ENCODE measurements around the gene CAP1.
"Not testable (repeated sequence)": the region's sequence is repeated elsewhere in the genome, so short reads cannot be mapped to it uniquely, and the experiment has no call there.

Gene CAP1

DNA sequence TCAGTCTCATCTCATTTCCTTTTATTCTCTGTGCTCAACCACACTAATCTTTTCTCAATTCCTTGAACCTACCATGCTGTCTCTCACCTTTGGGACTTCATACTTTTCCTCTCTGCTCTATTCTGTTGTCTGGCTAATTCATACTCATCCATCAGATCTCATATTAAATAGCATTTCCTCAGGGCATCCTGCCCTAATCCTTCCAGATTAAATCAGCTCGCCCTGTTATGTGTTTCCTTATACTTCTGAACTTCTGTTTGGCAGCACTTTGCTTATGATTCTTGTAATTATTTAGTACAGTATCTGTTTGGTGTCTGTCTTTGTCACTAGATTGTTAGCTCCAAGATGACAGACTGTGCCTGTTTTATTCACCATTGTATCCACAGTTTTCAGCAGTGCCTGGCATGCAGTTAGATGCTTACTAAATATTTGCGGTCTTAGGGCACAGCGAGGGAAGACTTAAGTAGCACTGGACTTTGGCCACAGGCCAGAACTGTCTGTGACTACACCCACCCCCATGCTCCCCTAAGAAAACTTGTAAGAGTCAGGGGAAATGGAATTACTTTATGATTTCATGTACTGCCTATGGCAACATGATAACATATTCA is 9.9 kb upstream of the CAP1 start:
- no peak for DNase-seq (ENCODE audit: low read depth)

DNA sequence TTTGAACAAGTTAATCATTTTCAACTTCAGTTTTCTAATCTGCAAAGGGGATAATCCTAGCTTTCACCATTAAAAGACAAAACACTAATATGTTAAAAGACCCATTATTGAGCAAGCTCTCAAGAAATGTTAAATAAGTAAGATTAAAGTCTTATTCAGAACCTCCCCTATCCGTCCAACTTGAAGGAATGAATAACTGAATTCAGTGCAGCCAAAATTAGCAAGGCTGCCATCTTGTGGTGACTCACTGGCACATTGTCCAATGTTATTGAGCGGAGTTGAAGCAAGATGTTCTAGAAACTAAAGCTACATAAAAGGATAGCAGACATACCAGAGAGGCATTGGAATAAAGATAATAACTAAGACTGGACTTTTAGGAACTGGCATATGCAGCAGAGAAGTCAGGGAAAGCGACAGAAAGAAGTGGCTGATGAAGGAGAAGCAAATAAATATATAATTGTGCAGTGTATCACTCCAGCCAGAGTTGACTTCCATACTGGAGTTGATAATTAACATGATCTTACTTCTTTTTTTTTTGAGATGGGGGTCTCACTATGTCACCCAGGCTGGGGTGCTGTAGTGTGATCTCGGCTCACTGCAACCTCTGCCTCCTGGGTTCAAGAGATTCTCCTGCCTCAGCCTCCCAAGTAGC is 8.2 kb upstream of the CAP1 start:
- DNase-seq (ENCODE audit: low read depth): peak; percentile 11

DNA sequence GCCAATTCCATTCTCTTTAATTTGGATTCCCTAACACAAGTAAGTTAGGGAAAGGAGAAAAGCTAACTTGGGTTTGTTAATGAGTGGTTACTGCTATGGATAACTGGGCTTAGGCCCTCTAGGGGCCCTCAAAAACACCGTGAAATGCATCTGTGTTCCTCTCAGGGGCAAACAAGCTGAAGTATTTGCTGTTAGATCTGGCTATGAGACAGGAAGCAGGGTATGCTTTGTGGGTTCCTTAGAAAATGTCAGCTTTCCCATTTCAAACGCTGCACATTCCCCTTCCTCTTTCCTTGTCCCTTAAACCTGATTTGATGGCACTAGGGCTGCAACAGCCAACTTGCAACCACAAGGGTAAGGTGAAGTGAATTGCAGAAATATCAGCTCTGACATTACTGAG is 5.7 kb upstream of the CAP1 start:
- DNase-seq (ENCODE audit: low read depth): no peak

DNA sequence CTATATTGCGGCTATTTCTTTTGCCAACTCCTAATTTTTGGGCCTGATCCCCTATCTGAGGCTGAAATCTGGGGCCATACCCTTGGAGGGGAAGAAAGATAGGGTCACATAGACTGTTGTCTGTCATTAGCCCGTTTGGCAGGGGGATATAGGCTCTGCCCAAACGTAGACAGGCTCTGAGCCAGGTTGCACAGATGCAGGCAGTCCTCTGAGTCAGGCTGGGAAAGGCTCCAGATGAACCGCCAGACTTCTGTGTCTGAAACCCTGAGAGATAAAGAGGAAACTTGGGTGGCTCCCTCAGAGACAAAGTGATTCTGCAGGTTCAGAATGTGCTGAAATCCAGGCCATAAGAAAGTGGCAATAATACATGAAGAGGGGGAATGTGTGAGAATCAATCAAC is 4.0 kb upstream of the CAP1 start:
- DNase-seq (ENCODE audit: low read depth): no peak

GRCh38 chr1:40037254-40037653 is 3.3 kb upstream of the CAP1 start:
- DNase-seq (ENCODE audit: low read depth): not testable (repeated sequence)

DNA sequence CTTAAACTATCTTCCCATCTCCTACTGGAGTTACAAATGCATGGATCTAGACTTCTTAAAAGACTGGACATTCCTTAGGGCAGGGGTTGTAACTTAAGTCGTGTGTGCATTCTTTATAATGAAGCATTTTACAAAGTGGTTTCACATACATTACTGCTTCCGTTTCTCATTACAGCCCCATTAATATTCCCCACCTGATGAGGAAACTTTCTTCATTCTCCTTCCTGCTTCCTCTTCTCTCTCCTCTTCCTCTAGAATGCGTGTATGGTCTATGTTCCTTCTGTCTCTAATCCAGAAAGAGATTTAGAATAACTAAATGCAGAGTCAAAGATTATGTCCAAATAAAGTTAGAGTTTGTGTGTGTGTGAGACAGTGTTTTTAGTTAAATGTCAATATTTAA is 1.8 kb upstream of the CAP1 start:
- no peak for DNase-seq (ENCODE audit: low read depth)

GRCh38 chr1:40039245-40039756 is 1.2 kb upstream of the CAP1 start:
- no peak for DNase-seq (ENCODE audit: low read depth)

DNA sequence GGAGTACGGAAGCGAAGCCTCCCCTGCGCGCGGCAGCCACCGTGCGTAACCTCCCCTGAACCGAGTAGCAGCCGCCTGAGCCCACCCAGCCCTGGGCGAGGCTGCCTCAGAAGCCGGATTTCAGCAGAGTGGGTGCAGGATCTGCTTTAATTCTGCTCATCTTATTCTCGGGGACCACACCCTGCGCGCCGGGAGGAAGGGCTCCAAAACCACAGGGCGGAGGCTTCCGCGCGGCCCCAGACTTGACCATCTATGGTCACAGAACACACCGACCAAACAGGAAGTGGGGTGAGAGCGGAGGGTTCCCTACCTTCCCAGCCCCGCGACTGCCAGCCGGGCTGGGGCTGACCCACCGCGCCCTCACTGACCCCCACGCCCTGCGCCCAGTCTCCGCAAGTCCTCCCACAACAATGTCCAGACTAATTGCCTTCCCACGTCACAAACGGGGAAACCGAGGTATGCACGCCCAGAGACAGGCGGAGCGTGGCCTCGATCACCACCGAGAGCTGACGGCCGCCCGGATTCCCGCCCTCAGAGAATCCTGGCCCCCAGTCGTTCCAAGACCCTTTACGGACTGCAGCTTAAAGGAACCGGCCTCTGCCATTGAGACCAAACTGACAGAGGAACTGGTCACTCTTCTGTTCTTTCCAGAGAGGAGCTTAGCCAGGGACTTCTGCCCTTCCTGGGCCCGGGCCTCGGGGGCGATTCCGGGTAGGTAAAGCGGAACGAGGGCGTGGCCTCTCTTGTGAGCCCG is 595 bp upstream of the CAP1 start:
- peak; percentile 65 for DNase-seq (ENCODE audit: low read depth)

DNA sequence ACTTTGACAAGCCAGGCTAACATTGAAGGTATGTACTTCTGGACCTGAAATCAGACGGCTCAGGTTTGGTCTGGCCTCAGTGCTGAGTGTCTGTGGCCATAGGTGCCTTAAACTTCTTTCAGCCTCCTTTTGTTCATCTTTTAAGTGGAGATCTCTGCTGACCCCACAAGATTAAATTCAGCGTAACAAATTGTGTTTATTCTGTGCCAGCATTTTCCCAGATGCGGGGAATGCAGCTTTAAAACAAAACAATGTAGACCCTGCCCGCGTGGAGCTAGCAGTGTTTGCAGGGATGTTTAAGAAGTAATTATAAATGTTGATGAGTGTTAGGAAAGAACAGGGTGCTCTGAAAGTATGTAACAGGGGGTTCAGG is 923 bp downstream of the CAP1 start:
- DNase-seq (ENCODE audit: low read depth): no peak

GRCh38 chr1:40042341-40042740 is 1.8 kb downstream of the CAP1 start:
- no peak for DNase-seq (ENCODE audit: low read depth)

DNA sequence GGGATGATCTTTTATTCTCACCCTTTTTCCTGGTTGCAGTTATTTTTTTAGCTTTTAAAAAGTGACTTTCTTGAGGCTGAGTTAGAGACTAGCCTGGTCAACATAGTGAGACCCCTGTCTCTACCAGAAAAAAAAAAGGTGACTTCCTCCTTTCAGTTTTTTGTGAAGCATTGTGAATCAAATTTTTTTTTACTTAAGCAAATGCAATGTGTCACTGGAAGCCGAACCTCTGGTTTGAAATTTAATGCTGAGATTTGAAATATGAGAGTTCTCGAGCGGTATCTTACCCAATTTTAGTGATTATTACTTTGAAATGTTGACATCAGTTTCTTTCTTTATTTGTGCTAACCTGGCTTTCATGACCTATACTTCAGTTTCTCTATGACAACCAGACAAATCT is 3.6 kb downstream of the CAP1 start:
- no peak for DNase-seq (ENCODE audit: low read depth)

DNA sequence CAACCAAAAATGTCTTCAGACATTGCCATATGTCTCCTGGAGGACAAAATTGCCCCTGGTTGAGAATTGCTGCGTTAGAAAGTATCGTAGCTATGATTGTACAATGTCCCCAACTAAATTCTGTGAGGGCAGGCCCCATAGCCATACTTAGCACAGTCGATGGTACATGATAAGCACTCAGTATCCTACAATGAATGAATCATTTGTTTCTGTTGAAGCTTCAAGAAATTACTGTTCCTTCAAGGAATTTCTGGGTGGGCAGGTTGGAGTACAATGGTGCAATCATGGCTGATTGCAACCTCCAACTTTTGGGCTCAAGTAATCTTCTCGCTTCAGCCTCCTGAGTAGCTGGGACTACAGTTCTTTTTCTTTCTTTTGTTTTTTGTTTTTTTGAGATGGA is 4.7 kb downstream of the CAP1 start:
- no peak for DNase-seq (ENCODE audit: low read depth)

DNA sequence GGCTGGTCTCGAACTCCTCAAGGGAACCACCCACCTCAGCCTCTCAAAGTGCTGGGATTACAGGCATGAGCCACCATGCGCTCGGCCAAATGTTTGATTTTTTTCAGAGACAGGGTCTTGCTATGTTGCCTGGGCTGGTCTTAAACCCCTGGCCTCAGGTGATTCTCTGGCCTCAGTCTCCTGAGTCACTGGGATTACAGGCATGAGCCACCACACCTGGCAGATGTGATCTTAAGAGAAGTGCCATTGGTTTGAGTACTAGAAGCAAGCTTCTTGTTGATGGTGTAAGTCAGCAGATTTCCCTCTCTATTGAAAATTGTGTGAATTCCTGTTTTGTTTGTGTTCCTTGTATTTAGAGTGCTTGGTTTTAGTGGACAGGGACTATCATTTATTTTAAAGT is 5.2 kb downstream of the CAP1 start:
- no peak for DNase-seq (ENCODE audit: low read depth)

- no peak for DNase-seq (ENCODE audit: low read depth)
Observed at GRCh38 chr1:40047276-40047675, 6.7 kb downstream of the CAP1 start.

DNA sequence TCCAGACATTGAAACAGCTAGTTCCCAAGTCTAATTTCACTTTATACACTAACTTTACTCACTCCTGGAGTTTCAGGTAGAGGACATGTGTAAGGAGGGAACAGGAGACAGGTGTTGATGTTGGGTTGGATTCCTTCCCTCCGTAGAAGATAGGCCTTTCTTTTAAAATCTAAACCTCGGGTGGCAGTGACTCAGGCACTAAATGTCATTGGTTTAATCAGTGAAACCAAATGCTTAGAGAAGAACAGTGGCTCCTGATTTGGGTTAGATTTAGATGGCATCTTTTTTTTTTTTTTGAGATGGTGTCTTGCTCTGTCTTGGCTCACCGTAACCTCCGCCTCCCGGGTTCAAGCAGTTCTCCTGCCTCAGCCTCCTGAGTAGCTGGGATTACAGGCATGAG is 7.2 kb downstream of the CAP1 start:
- no peak for DNase-seq (ENCODE audit: low read depth)

DNA sequence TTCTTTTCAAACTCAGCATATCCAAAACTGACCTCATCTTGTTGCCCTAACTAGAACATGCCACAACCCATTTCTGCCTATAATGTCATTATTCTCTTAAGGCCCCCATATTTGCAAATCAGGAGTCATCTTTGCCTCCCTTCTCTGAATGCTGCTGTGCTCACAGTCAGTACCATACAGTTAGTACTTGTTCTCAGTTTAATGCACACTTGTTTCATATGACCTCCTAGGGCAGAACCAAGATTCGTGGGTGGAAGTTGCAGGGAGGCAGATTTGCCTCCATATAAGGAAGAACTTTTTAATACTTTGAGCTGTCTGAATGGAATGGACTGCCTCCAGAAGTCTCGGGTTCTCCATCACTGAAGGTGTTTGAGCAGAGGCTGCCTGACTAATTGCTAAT is 9.2 kb downstream of the CAP1 start:
- no peak for DNase-seq (ENCODE audit: low read depth)

DNA sequence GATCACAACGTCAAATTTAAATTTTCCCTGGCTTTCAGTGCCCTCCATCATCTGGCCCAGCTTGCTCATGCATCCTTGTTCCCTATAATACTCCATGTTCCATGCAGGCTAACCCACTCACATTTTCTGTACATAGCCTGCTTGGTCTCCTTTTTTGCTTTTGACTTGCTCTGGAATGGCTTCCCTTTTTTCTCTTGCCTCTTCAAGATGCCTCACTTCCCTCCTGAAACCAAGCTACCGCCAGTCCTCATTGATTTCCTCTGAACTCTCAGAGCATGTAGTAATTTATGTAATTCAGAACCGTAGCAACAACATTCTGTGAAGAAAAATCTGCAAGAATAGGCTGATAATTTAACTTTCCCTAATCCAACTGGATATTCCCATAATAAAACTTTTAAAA is 10.3 kb downstream of the CAP1 start:
- no peak for DNase-seq (ENCODE audit: low read depth)

GRCh38 chr1:40053138-40053887 is 12.8 kb downstream of the CAP1 start:
- DNase-seq (ENCODE audit: low read depth): no peak

- no peak for DNase-seq (ENCODE audit: low read depth)
Observed at GRCh38 chr1:40056519-40057309, 16.2 kb downstream of the CAP1 start.

DNA sequence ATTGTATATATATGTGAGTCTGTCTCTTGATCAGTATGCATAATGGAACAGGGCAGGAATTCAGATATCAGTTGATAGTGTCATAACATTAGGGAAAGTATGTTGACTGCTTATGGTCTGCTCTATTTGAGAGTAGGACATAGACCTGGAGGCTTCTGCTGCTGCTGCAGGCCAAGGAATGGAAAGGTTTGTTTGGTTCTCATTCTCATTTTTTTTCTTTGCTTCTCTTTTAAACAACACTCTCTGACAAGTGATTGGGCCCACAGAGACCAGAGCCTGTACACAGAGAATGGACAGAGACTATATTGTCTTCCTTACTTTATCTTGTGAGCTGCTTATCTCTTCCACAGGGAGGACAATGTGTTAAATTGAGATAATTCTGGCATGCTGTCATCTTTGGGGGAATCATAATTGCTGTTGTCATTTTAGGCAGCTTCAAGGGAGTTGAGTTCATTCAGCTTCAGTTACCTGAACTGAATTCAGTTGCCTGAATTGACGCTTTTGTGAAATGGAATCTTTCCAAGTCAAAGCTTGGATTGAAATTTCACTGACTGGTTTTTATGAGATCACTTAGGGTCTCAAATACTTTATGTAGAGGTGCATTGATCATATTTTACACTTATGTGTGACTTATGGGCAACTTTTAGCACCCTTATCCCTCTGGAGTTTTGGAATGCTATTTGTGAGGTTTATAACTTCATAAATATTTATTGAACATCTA is 16.9 kb downstream of the CAP1 start:
- no peak for DNase-seq (ENCODE audit: low read depth)

GRCh38 chr1:40058097-40058452 is 17.5 kb downstream of the CAP1 start:
- DNase-seq (ENCODE audit: low read depth): no peak

Data from activated T-helper 1 cell treated with Interleukin-2 at 50 U/mL for 16 hours (primary cell).